ELR (cell line): Measurements from ENCODE around the gene PCDHGB3.
"Not testable (repeated sequence)": the region's sequence is repeated elsewhere in the genome, so short reads cannot be mapped to it uniquely, and the experiment has no call there.

Experiments used
- DNase-seq: peaks from one replicate; pipeline ENCODE4 v3.0.0-alpha.2; 2015; ENCODE audit warnings: low read depth

PCDHGB3 gene

GRCh38 chr5:141392429-141393198 is 22.6 kb downstream of the PCDHGB3 start, which contains the start of gene PCDHGA8:
Gene PCDHGA8 (plus strand): TSS chr5:141392633. CDS start chr5:141392814, 181 bp downstream.
- peak; percentile 32 for DNase-seq

GRCh38 chr5:141393267-141393666 is 23.2 kb downstream of the PCDHGB3 start:
- no peak for DNase-seq

DNA sequence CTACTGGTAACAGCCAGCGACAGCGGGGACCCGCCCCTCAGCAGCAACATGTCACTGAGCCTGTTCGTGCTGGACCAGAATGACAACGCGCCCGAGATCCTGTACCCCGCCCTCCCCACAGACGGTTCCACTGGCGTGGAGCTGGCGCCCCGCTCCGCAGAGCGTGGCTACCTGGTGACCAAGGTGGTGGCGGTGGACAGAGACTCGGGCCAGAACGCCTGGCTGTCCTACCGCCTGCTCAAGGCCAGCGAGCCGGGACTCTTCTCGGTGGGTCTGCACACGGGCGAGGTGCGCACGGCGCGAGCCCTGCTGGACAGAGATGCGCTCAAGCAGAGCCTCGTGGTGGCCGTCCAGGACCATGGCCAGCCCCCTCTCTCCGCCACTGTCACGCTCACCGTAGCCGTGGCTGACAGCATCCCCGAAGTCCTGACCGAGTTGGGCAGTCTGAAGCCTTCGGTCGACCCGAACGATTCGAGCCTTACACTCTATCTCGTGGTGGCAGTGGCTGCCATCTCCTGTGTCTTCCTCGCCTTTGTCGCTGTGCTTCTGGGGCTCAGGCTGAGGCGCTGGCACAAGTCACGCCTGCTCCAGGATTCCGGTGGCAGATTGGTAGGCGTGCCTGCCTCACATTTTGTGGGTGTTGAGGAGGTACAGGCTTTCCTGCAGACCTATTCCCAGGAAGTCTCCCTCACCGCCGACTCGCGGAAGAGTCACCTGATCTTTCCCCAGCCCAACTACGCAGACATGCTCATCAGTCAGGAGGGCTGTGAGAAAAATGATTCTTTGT is 24.6 kb downstream of the PCDHGB3 start:
- not testable (repeated sequence) for DNase-seq

- DNase-seq, result peak; percentile 77
Observed at GRCh38 chr5:141397756-141398551, 27.9 kb downstream of the PCDHGB3 start, which contains the start of gene PCDHGB5. Gene PCDHGB5 (plus strand): TSS chr5:141397947. CDS start chr5:141398128, 181 bp downstream.

DNA sequence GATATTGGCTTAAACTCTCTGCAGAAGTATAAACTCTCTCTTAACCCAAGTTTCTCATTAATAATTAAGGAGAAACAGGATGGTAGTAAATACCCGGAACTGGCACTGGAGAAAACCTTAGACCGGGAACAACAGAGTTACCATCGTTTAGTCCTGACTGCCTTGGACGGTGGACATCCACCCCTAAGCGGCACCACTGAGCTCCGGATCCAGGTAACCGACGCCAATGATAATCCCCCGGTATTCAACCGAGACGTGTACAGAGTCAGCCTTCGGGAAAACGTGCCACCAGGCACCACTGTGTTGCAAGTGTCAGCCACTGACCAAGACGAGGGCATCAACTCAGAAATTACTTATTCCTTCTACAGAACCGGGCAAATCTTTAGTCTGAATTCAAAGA is 28.6 kb downstream of the PCDHGB3 start:
- DNase-seq, result no peak

GRCh38 chr5:141399555-141400258 is 29.7 kb downstream of the PCDHGB3 start:
- no peak for DNase-seq

GRCh38 chr5:141402553-141403243 is 32.7 kb downstream of the PCDHGB3 start, which contains the start of gene PCDHGA9:
Gene PCDHGA9 (plus strand): TSS chr5:141402778. CDS start chr5:141402953, 175 bp downstream.
- peak; percentile 31 for DNase-seq

GRCh38 chr5:141403387-141403786 is 33.3 kb downstream of the PCDHGB3 start:
- DNase-seq, result no peak

GRCh38 chr5:141407790-141408505 is 37.9 kb downstream of the PCDHGB3 start, which contains the start of gene PCDHGB6:
Gene PCDHGB6 (plus strand): TSS chr5:141408021. CDS start chr5:141408203, 182 bp downstream.
- DNase-seq, result peak; percentile 25

GRCh38 chr5:141409598-141410306 is 39.7 kb downstream of the PCDHGB3 start:
- no peak for DNase-seq

DNA sequence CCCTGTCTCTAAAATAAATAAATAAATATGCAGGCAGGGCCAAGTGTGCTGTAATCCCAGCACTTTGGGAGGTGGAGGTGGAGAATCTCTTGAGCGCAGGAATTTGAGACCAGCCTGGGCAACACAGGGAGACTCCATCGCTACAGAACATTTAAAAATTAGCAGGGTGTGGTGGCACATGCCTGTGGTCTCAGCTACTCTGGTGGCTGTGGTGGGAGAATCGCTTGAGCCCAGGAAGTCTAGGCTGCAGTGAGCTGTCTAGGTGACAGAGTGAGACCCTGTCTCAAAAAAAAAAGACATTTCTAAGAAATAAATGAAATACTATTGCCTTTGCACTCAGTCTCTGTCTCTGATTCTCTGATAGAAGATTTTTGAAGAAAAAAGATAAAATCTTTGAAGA is 41.5 kb downstream of the PCDHGB3 start:
- no peak for DNase-seq

GRCh38 chr5:141412854-141413539 is 43.0 kb downstream of the PCDHGB3 start, which contains the start of gene PCDHGA10:
Gene PCDHGA10 (plus strand): TSS chr5:141412987. CDS start chr5:141413176, 189 bp downstream.
- DNase-seq, result peak; percentile 79

DNA sequence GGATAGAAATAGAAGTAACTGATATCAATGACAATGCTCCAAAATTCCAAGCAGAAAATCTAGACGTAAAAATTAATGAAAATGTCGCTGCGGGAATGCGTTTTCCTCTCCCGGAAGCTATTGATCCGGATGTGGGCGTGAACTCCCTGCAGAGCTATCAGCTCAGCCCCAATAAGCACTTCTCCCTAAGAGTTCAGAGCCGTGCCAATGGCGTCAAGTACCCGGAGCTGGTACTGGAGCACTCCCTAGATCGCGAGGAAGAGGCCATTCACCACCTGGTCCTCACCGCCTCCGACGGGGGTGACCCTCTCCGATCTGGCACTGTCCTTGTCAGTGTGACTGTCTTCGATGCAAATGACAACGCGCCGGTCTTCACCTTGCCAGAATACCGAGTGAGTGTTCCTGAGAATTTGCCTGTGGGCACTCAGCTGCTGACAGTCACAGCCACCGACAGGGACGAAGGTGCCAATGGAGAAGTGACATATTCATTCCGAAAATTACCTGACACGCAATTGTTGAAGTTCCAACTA is 43.6 kb downstream of the PCDHGB3 start:
- DNase-seq, result peak; percentile 42

DNA sequence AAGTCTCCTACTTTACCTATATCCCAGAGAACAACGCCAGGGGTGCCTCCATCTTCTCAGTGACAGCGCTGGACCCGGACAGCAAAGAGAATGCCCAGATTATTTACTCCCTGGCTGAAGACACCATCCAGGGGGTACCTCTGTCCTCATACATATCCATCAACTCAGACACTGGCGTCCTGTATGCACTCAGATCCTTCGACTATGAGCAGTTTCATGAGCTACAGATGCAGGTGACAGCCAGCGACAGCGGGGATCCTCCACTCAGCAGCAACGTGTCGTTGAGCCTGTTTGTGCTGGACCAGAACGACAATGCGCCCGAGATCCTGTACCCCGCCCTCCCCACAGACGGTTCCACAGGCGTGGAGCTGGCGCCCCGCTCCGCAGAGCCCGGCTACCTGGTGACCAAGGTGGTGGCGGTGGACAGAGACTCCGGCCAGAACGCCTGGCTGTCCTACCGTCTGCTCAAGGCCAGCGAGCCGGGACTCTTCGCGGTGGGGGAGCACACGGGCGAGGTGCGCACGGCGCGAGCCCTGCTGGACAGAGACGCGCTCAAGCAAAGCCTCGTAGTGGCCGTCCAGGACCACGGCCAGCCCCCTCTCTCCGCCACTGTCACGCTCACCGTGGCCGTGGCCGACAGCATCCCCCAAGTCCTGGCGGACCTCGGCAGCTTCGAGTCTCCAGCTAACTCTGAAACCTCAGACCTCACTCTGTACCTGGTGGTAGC is 44.7 kb downstream of the PCDHGB3 start:
- DNase-seq, result not testable (repeated sequence)

DNA sequence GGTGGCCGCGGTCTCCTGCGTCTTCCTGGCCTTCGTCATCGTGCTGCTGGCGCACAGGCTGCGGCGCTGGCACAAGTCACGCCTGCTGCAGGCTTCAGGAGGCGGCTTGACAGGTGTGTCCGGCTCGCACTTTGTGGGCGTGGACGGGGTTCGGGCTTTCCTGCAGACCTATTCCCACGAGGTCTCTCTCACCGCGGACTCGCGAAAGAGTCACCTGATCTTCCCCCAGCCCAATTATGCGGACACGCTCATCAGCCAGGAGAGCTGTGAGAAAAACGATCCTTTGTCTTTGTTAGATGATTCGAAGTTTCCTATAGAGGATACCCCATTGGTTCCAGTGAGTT is 45.2 kb downstream of the PCDHGB3 start:
- DNase-seq, result not testable (repeated sequence)

DNA sequence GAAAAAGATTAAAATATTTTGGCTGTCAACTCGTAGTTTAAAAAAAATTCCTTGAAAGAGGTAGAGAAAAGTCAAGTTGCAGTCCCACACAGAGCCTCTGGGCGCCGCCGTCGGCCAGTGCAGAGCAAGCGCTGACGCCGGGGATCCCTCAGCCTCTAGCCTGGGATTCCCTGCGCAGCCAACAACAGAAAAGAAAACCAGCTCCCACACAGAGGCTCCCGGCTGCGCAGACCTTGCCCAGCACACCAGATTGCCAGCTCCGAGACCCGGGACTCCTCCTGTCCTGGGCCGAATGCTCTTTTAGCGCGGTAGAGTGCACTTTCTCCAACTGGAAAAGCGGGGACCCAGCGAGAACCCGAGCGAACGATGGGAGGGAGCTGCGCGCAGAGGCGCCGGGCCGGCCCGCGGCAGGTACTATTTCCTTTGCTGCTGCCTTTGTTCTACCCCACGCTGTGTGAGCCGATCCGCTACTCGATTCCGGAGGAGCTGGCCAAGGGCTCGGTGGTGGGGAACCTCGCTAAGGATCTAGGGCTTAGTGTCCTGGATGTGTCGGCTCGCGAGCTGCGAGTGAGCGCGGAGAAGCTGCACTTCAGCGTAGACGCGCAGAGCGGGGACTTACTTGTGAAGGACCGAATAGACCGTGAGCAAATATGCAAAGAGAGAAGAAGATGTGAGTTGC is 47.6 kb downstream of the PCDHGB3 start, which contains the start of gene PCDHGB7:
Gene PCDHGB7 (plus strand): TSS at position 184 of the 679 bp plus-strand sequence. CDS start 183 bp downstream, at position 367.
- DNase-seq, result peak; percentile 80
